Stimulated activated CD4-positive, alpha-beta T cell treated with anti-CD3 and anti-CD28 coated beads, Interleukin-12 subunit alpha, Interleukin-12 subunit beta, amount 100 ng/mL, for 48 hours (primary cell): ENCODE results near the gene ERI2.

Experiments used
- DNase-seq, 3 donors: peaks; one replicate each; pipeline ENCODE4 v3.0.0-alpha.2; 2020; ENCODE audit warnings: low read depth in 2 of 3, low spot score in 1 of 3

Gene ERI2

GRCh38 chr16:20818929-20819585 lies 12.8 kb upstream of the ERI2 start:
- DNase-seq: no peak

DNA sequence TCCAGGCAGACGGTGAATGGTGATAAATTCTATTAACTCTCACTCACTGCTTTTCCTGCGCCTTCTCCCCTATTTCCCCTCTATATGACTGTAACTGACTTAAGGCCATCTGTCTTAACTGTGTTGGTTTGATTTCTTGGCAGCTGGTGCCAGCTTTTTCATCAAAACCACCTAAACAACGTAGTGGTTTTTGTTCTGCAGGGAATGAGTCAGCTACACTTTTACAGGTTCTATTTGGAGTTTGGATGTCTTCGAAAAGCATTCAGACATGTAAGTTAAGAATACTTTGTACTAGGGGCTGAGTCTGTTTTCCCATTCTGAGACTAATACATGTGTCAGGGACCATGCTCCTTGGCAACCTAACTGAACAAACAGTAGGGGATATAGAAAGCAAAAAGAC lies 8.5 kb upstream of the ERI2 start:
- no peak for DNase-seq

GRCh38 chr16:20812510-20812909 lies 6.2 kb upstream of the ERI2 start:
- DNase-seq: no peak

DNA sequence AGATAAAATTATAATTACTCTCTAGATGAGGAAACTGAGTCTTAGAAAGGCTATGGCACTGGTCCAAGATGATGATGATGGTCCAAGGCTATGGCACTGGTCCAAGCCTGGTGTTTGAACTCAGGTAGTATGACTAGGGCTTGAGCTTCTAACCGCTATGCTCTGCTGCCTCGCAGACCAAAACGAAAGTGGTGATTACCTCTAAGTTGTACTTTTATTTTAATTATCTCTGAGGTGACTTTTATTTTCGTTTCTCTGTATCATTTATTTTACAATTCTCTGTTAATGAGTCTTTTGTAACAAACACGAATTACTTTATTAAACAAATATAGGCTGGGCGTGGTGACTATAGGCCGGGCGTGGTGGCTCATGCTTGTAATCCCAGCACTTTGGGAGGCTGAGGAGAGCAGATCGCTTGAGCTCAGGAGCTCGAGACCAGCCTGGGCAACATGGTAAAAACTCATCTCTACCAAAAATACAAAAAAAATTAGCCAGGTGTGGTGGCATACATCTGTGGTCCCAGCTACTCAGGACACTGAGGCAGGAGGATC lies 5.7 kb upstream of the ERI2 start:
- no peak for DNase-seq

GRCh38 chr16:20807862-20808261 lies 1.6 kb upstream of the ERI2 start:
- no peak for DNase-seq

DNA sequence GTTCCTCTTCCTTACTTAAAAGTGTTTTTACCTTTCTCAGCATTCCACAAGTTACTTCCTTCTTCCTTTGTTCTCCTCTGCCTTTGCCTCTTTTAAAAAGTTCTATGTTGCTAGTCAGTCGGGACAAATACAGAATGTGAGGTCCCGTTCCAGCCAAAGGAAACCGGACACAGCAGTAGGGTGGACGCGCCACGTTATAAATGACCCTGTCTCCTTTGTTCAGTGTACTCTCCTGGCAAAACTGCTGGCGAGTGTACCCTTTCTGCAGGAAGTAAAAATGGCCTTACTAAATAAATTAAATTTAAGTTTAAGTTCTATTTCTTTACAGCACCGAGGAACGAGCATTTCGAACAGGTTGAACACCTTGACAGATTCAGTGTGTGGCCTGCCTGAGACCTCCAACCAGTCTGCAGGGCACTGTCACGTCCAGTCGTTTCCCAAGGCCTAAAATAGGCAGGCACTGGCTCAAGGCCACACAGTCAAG lies 546 bp downstream of the ERI2 start:
- peak in 1 of 3 donors; percentile 12 for DNase-seq

DNA sequence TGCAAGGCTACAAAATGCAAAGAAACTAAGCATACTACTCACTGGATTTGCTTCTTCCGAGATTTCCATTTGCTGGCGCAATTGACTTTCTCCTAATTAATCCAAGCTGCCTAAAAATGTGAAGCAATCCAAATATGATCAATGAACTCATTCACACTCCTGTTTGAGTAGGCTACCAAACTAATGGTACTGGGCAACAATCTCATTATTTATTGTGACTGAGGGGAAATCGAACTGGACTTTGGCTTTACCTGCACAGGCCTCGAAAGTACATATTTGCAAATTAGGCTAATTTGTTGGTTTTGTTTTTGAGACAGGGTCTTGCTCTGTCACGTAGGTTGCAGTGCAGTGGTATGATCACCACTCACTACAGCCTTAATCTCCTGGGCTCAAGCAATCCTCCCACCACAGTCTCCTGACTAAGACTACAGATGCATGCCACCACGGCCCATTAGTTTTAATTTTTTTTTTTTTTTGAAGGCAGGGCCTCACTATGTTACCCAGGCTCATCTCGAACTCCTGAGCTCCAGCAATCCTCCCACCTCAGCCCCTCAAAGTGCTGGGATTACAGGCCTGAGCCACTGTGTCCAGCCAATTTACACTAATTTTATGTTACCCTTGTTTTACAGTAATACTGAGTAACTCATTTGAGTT lies 2.6 kb downstream of the ERI2 start:
- DNase-seq: no peak

GRCh38 chr16:20803192-20803560 lies 3.1 kb downstream of the ERI2 start:
- DNase-seq: no peak

DNA sequence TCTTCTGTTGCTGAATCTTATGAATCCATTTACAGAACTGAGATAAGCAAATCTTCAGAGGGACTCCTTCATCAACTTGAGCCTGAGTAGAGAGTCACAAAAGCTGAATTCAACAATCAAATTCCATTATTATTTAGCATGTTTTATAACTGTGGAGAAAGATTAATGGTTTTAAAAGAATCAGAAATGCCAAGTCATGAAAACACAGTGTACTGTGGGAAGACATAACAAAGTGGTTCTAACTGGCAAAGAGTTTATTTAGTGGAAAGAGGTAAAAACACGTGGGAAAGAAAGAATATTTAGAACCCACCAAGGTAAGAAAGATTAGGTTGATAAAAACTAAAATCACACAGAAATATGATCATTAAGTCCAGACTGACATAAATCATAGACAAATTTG lies 5.0 kb downstream of the ERI2 start:
- no peak for DNase-seq

- DNase-seq: no peak
These were observed 6.7 kb downstream of the ERI2 start for GRCh38 chr16:20799599-20799998.

DNA sequence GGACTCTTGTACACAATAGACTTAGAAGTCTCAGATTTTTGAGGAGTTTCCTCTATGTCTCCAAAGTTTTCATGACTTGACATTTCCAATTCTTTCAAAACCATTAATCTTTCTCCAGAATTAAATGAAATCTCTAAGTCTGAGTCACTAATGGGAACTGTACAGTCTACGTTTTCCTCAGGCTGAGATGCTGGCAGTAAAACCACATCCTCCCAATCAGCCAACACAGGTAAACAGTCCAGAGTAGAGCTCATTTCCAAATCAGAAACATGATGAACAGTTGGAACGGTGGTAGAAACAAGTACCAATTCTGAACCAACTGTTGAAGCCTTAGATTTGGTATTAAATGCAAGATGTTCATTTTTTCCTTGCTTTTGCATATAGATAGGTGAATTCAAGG lies 7.9 kb downstream of the ERI2 start:
- DNase-seq: no peak

DNA sequence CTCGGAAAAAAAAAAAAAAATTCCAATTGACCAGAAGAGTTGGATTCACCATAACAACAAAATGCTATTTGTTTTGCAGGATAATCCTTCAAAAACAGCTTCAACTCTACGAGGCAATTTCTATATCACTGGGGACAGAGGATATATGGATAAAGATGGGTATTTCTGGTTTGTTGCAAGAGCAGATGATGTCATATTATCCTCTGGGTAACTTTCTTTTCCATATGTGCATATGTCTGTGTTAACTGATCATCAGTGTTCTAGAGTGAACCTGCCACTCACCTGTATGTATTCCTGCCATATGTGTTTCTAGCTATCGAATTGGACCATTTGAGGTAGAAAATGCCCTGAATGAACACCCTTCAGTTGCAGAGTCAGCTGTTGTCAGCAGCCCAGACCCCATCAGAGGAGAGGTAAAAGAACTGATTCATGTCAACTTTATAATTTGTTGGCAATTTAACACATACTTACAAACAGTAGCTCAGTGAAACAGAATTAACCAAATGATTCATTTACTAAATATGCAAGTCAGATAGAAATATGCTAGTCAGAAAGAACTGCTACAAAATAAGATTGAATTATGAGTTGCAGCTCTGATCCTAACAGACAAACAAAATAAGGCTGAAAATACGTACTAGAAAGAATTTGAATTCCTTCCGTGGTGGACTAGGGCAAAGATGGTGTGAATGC lies 14.2 kb downstream of the ERI2 start:
- no peak for DNase-seq

- no peak for DNase-seq
These were observed 17.1 kb downstream of the ERI2 start for GRCh38 chr16:20789130-20789529.

DNA sequence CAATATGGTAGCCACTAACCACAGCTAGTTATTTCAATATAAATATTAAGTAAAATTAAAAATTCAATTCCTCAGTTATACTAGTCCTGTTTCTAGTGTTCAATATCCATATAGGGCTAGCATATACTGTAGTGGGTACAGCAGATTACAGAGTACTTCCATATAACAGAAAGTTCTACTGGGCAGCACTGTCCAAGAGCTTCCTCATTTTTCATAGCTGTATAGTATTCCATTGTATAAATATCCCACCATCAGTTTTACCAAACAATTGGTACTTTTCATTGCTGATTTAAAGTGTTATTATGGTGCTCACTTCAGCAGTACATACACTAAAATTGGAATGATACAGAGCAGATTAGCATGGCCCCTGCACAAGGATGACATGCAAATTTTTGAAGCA lies 22.1 kb downstream of the ERI2 start:
- no peak for DNase-seq

- DNase-seq: no peak
These were observed 23.8 kb downstream of the ERI2 start for GRCh38 chr16:20782470-20782869.

GRCh38 chr16:20781697-20782096 lies 24.6 kb downstream of the ERI2 start:
- DNase-seq: no peak

DNA sequence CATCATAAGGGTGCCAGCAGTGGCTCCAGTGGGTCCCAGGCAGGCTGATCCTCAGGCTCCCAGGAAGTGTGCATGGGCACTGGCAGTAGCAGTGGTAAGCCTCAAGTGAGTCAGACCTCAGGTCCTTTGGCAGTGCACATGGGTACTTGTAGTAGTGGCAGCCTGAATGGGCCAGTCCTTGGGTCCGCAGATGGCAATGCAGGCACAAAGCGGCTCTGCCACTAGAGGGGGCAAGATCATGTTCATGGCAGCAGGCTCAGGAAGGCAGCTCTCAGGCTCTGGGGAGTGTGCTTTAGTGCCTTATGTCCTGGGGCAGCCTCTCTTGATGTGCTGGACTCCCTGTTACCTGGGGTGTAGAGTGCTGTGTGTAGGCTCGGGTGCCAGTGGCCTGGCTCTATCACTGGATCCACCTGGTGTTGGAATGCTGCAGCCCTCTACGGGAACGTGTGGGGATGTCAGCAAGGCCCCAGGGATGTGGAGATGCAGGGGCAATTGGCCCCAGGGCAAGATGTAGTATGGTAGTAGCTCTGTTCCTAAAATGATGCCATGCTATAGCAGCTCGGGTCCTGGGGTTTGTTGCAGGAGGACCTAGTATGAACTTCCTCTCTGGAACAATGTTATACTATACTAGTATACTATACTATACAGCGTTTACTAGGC lies 31.4 kb downstream of the ERI2 start:
- DNase-seq: peak; percentile 48 to 55 (median 53)

DNA sequence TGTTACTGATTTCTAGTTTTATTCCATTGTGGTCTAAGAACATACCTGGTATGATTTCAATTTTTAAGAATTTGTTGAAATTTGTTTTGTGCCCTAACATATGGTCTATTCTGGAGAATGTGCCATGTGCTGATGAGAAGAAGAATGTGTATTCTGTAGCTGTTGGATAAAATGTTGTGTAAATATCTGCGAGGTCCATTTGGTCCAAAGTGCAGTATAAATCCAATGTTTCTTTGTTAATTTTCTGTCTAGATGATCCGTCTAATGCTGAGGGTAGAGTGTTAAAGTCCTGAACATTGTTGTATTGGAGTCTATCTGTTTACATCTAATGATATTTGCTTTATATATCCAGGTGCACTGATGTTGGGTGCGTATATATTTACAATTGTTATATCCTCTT lies 32.6 kb downstream of the ERI2 start:
- DNase-seq: no peak

GRCh38 chr16:20768818-20769217 lies 37.5 kb downstream of the ERI2 start:
- DNase-seq: no peak

DNA sequence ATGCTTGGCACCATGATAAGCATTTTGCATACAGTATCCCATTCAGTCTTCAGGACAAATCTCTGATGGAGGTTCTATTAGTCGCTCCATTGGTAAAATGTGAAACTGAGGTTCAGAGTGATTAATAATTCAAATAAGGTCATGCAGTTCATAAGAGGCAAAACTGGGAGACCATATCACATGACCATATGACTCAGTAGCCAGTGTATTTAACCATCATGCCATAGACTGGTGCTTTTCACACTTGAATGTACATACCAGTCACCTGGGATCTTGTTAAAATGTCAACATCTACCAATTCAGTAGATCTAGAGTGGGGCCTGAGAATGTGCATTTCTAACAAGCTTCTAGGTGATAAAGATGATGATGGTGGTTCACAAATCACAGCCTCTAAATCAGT lies 38.2 kb downstream of the ERI2 start:
- no peak for DNase-seq

- no peak for DNase-seq
These were observed 38.7 kb downstream of the ERI2 start for GRCh38 chr16:20767577-20767976.

DNA sequence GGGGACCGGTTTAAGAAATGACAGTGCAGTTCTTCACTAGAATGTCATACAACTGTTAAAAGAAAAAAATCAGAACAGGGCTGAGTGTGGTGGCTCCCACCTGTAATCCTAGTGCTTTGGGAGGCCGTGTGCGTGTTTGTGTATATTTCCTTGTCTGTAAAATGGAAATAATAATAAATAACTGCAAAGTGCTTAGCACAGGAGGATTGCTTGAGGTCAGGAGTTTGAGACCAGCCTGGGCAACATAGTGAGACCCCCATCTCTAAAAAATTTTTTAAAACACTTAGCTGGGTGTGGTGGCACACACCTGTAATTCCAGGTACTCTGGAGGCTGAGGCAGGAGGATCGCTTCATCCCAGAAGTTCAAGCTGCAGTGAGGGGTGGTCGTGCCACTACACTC lies 40.0 kb downstream of the ERI2 start:
- no peak for DNase-seq
